GM12874 (cell line): Measurements from ENCODE around the gene HSPA1A.

Experiments used
- CTCF ChIP-seq: IDR thresholded peaks from 2 replicates; pipeline ENCODE4 v1.5.1; 2011; ENCODE audit warnings: low read depth, mild to moderate bottlenecking, control low read depth, low read length, moderate library complexity; ENCODE audit not compliant: insufficient read depth

Gene HSPA1A

DNA sequence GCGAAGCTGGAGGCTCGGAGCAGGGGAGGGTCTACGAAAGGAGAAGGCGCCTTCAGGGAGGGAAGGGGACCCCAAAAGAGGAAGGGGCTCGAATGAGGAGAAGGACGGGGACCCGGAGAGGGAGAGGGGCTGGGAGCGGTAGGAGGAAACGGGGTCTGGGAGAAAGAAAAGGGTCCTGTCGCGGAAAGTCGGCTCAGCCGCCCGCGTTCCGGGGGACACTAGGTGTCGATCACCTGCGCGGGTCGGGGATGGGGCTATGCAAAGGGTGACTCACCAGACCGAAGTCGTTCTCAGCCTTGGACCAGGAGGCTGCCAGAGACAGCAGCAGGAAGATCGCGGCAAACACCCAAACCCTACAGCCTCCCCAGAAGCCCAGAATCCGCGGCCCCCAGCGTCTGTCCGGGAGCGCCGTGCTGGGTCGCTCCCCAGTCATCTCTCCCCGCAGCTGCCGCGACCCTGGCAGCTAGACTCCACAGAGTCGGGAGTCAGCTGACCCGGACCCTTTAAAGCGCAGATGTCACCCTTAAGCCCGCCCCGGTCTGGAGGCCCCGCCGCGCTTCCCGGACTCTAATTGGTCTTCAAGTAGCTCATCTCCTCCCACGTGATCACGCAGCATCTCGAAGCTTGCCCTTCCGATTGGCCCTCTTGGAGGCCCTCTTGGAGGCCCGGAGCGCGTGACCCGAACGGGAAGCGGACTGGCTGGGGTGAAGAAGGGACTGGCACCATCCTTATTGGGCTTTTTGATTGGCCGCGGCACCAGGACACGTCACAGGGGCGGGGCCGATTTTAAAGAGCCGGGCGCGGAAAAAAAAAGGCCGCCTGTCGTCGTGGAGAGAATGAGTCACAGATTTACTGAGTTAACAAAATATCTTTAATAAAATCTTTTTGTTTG lies 47.2 kb downstream of the HSPA1A start, which contains the start of gene NEU1:
TSS of gene NEU1 (minus strand) at position 478 of the 892 bp plus-strand sequence. CDS start at position 433, 45 bp downstream.
- TF ChIP-seq CTCF: no peak

DNA sequence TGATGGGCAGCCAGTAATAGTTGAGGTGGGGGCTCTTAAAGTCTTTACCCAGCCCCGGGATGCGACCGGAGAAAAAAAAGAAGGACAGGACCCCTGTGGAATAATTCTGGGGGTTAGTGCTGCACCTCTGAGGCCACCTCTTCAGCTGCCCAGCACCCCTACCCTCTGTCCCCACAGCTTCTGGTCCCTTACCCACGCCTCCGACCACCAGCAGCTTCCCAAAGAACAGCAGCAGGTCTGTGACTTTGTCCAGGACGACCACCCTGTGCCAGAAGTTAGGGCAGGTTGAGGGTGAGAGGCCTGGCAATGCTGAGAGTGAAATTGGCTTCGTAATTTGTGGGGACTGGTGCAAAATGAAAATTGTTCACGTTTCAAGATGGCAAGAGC lies 49.5 kb downstream of the HSPA1A start:
- TF ChIP-seq CTCF: no peak

GRCh38 chr6:31865205-31866118 lies 50.1 kb downstream of the HSPA1A start:
- no peak for TF ChIP-seq CTCF
